Osteoblast (primary cell): ENCODE results near the gene SKAP1. TPM values are rescaled to one million over a fixed set of nuclear protein-coding genes. Genes with fewer than 3 reads are reported as not detected.
"Not testable (repeated sequence)": the region's sequence is repeated elsewhere in the genome, so short reads cannot be mapped to it uniquely, and the experiment has no call there.

Experiments
- DNase-seq: peaks from one replicate; pipeline ENCODE4 v3.0.0; 2011; ENCODE audit warnings: low spot score, mixed read lengths; ENCODE audit not compliant: insufficient read length; ENCODE audit errors: missing footprints
- H2AFZ ChIP-seq: 2 replicates; pipeline ENCODE4 v1.6.0; 2011; ENCODE audit warnings: mild to moderate bottlenecking, low read length
- H3K27ac ChIP-seq: 2 replicates; pipeline ENCODE4 v1.5.1; 2011; ENCODE audit warnings: mild to moderate bottlenecking, low read depth, low read length, moderate library complexity
- H3K27me3 ChIP-seq: 2 replicates; pipeline ENCODE4 v1.6.0; 2012; ENCODE audit warnings: mild to moderate bottlenecking, control low read depth, inconsistent platforms, low read length, moderate library complexity; ENCODE audit not compliant: insufficient read depth
- H3K36me3 ChIP-seq: 2 replicates; pipeline ENCODE4 v1.5.1; 2011; ENCODE audit warnings: mild to moderate bottlenecking, low read length, control low read depth, moderate library complexity; ENCODE audit not compliant: insufficient read depth
- H3K4me1 ChIP-seq: 2 replicates; pipeline ENCODE4 v1.5.1; 2011; ENCODE audit warnings: mild to moderate bottlenecking, low read length, control low read depth, moderate library complexity; ENCODE audit not compliant: insufficient read depth
- H3K4me2 ChIP-seq: 2 replicates; pipeline ENCODE4 v1.6.0; 2011; ENCODE audit warnings: mild to moderate bottlenecking, low read length; ENCODE audit not compliant: insufficient read depth
- H3K4me3 ChIP-seq: fragments of 200-600 bp; sonication (generic); 3 replicates; pipeline ENCODE4 v1.5.1; 2012; ENCODE audit warnings: mild to moderate bottlenecking, low read length, inconsistent platforms; ENCODE audit not compliant: insufficient read depth
- H3K79me2 ChIP-seq: 2 replicates; pipeline ENCODE4 v1.6.0; 2012; ENCODE audit warnings: mild to moderate bottlenecking, low read length, control low read depth, inconsistent platforms; ENCODE audit not compliant: insufficient read depth
- H3K9me3 ChIP-seq: 2 replicates; pipeline ENCODE4 v1.5.1; 2011; ENCODE audit warnings: low read depth, low read length, control low read depth
- H4K20me1 ChIP-seq: 2 replicates; pipeline ENCODE4 v1.6.0; 2012; ENCODE audit warnings: mild to moderate bottlenecking, low read length, control low read depth; ENCODE audit not compliant: insufficient read depth
- CTCF ChIP-seq: IDR thresholded peaks from 2 replicates; pipeline ENCODE4 v1.5.1; 2011; ENCODE audit warnings: mild to moderate bottlenecking, low read depth, low read length, moderate library complexity; ENCODE audit errors: extremely low read depth
- total RNA-seq: library from RNA; depleted of rRNA; stranded (reverse); fragments of >200 nt; gene quantifications from 2 replicates; pipeline ENCODE4 v1.2.3, GENCODE V29; 2012

Gene SKAP1
- total RNA-seq, 1 donor: not detected

DNA sequence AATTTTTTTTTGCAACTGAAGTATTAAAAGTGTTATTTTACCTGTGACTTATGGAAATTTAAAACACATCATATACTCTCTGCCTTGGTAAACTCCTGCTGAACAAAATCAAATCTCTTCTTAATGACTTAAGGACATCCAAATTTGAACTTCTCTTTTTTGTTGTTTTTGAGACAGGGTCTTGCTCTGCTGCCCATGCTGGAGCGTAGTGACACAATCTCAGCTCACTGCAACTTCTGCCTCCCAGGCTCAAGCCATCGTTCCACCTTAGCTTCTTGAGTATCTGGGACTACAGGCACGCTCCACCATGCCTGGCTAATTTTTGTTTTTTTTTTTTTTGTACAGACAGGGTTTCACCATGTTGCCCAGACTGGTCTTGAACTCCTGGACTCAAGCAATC lies 56.1 kb downstream of the SKAP1 start:
- H3K27ac ChIP-seq: no peak overlapping the region
- H3K4me2 ChIP-seq: no peak overlapping the region
- H3K9me3 ChIP-seq: no peaks in the 10 kb centered on the region
- H3K4me3 ChIP-seq: no peak overlapping the region
- no peaks in the 10 kb centered on the region for H4K20me1 ChIP-seq
- no peaks in the 10 kb centered on the region for H3K79me2 ChIP-seq
- DNase-seq: no peak
- H3K27me3 ChIP-seq: peaks cover 49% of the 10 kb centered on the region
- H3K36me3 ChIP-seq: no peaks in the 10 kb centered on the region
- no peak for TF ChIP-seq CTCF
- H3K4me1 ChIP-seq: no peaks in the 10 kb centered on the region
- H2AFZ ChIP-seq: no peak overlapping the region

DNA sequence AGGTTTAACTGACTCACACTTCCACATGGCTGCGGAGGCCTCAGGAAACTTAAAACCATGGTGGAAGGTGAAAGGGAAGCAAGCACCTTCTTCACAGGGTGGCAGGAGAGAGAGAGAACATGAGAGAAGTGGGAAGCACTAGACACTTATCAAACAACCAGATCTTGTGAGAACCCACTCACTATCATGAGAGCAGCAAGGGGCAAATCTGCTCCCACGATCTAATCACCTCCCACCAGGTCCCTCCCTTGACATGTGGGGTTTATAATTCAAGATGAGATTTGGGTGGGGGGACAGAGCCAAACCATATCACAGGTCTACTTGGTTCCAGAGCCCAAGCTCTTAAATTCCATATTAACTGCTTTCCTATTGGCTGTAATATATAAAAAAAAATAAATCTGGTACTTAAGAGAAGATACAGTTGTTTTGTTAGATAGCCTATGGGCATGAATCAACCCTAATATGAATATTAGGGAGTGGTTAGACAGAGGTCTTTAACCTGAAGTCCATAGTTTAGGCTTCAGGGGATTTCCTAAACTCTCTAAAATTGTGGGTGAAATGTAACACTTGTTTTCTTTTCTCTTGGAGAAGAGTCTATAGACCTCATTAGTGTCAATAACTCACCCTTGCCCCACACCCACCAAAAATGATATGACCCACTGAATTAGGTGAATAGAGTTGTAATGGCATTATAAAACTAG lies 56.7 kb downstream of the SKAP1 start:
- Histone ChIP-seq H3K4me3 (no peak overlapping the region), H3K4me1 (no peaks in the 10 kb centered on the region), H3K9me3 (no peaks in the 10 kb centered on the region), H2AFZ (no peak overlapping the region), H3K79me2 (no peaks in the 10 kb centered on the region), H3K27ac (no peak overlapping the region), H3K36me3 (no peaks in the 10 kb centered on the region), H3K4me2 (no peak overlapping the region), H4K20me1 (no peaks in the 10 kb centered on the region), H3K27me3 (peaks cover 46% of the 10 kb centered on the region)
- no peak for TF ChIP-seq CTCF
- no peak for DNase-seq

- not testable (repeated sequence) for H3K4me2 ChIP-seq, H4K20me1 ChIP-seq, H3K36me3 ChIP-seq, H3K27ac ChIP-seq, H3K4me1 ChIP-seq, H2AFZ ChIP-seq, H3K79me2 ChIP-seq, DNase-seq, H3K9me3 ChIP-seq, H3K4me3 ChIP-seq
- H3K27me3 ChIP-seq: peaks cover 48% of the 10 kb centered on the region
These were observed 61.0 kb downstream of the SKAP1 start for GRCh38 chr17:48368967-48369366.

DNA sequence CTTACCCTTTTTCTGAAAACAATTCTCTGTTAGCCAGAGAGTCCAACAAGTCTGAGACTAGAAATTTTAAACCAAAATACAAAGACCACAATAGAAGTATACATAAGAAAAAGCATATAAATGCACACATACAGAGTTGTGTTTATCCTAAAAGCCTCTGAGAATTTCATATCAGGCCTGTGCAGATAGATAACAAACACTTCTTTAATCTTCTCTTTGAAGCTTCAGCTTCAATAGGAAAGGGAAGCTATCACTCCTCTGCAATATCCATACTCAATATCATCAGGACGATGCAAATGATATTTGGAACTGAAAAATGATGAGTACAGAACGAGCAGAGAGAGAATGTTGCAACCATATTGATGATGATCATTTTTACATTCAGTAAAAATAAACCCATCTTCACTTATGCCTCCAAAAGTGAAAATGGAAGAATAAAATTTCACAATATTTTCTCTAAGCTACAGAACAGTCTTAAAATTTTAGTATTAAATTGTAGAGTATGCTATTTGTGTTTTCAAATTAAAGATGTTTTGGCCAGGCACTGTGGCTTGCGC lies 61.6 kb downstream of the SKAP1 start:
- peaks cover 51% of the 10 kb centered on the region for H3K27me3 ChIP-seq
- no peak overlapping the region for H3K4me2 ChIP-seq
- no peak for TF ChIP-seq CTCF

More for the DNA sequence above, 61.6 kb downstream of the SKAP1 start:
- H3K4me3 ChIP-seq: no peak overlapping the region
- no peaks in the 10 kb centered on the region for H3K36me3 ChIP-seq
- H2AFZ ChIP-seq: no peak overlapping the region
- DNase-seq: no peak
- no peaks in the 10 kb centered on the region for H3K4me1 ChIP-seq
- H3K79me2 ChIP-seq: no peaks in the 10 kb centered on the region
- H3K9me3 ChIP-seq: no peaks in the 10 kb centered on the region
- H3K27ac ChIP-seq: no peak overlapping the region
- no peaks in the 10 kb centered on the region for H4K20me1 ChIP-seq
